Aorta (tissue), 5 donors: ENCODE results near the gene GABPA. TPM values are rescaled to one million over a fixed set of nuclear protein-coding genes. Genes with fewer than 3 reads are reported as not detected.
"Not testable (repeated sequence)": the region's sequence is repeated elsewhere in the genome, so short reads cannot be mapped to it uniquely, and the experiment has no call there.

ENCODE experiments used
- ATAC-seq: fragments of 200-7000 bp; cut with Tn5 transposase; one replicate; pipeline ENCODE4 v1.9.1; 2022; ENCODE audit warnings: moderate library complexity; ENCODE audit not compliant: low FRiP score
- DNase-seq, 2 donors: peaks; one replicate each; pipeline ENCODE4 v3.0.0-alpha.2; 2020
- H3K27ac ChIP-seq, 2 donors: one replicate each; pipeline ENCODE4 v1.5.1; 2013; ENCODE audit warnings: low read length in 2 of 2, mild to moderate bottlenecking in 2 of 2, moderate library complexity in 2 of 2, control low read depth in 1 of 2, inconsistent platforms in 1 of 2, low read depth in 1 of 2
- H3K27me3 ChIP-seq, 2 donors: one replicate each; pipeline ENCODE4 v1.6.1; 2013; ENCODE audit warnings: control low read depth in 1 of 2, low read length in 1 of 2, mild to moderate bottlenecking in 1 of 2, moderate library complexity in 1 of 2; ENCODE audit not compliant: insufficient read depth in 2 of 2, control insufficient read depth in 1 of 2
- H3K36me3 ChIP-seq, 2 donors: one replicate each; pipeline ENCODE4 v1.6.1; 2013; ENCODE audit warnings: control low read depth in 1 of 2, low read length in 1 of 2, mild to moderate bottlenecking in 1 of 2; ENCODE audit not compliant: insufficient read depth in 2 of 2, control insufficient read depth in 1 of 2
- H3K4me1 ChIP-seq, 2 donors: one replicate each; pipeline ENCODE4 v1.6.1; 2013; ENCODE audit warnings: low read length in 2 of 2, control low read depth in 1 of 2, mild to moderate bottlenecking in 1 of 2, moderate library complexity in 1 of 2; ENCODE audit not compliant: insufficient read depth in 2 of 2, control insufficient read depth in 1 of 2
- H3K4me3 ChIP-seq, 2 donors: one replicate each; pipeline ENCODE4 v1.5.1; 2013; ENCODE audit warnings: low read length in 2 of 2, control low read depth in 1 of 2, mild to moderate bottlenecking in 1 of 2
- H3K9me3 ChIP-seq: one replicate; pipeline ENCODE4 v1.6.1; 2013; ENCODE audit warnings: mild to moderate bottlenecking, low read length; ENCODE audit not compliant: control insufficient read depth
- WGBS, 2 donors: extraction: QIAGEN DNeasy Blood & Tissue Kit; methylation state at CpG; one replicate each; pipeline ENCODE4 v1.1.7; 2013; 5-methylcytosine and 5-hydroxymethylcytosine counted together
- intact Hi-C, 2 donors: fragments of 100-400 bp; cut with DNase I; formaldehyde crosslinking; loops; one replicate each; pipeline versions ENCODE4 v1.14.2 to v1.15.0; 2022
- polyA plus RNA-seq, 2 donors: library from polyadenylated mRNA; stranded (reverse); fragments of 200-250 nt; gene quantifications; one replicate each; pipeline ENCODE4 v1.2.3, GENCODE V29; 2013
- total RNA-seq, 2 donors: library from RNA; stranded (reverse); fragmentation: NEBNext Ultra II Directional; extraction: Animal tissue kit (Norgen Biotek cat#: 25700); gene quantifications; one replicate each; pipeline ENCODE4 v1.2.1, GENCODE V29; 2021
- donor health status: healthy with polysubstance abuse.
- donor health status: Bipolar disorder and iron deficiency.
- donor health status: DM: no; HTN: no; CAD: no.
- donor health status: DM: no; HTN: no; CAD: no.
- donor health status: DM: yes; HTN: yes; CAD: no.

Gene GABPA
- total and polyA plus RNA-seq, 4 donors: 12.1 to 32.8 (median 17.8) TPM

- H3K9me3 ChIP-seq, H3K4me3 ChIP-seq, H3K4me1 ChIP-seq, DNase-seq, H3K27me3 ChIP-seq, H3K36me3 ChIP-seq, ATAC-seq, H3K27ac ChIP-seq, intact Hi-C loops: not testable (repeated sequence)
- 86 to 92% methylated on average over 48 to 52 of the region's 52 CpGs for WGBS, 2 donors
Observed at GRCh38 chr21:25778126-25778875, 43.5 kb downstream of the GABPA start.

GRCh38 chr21:25788677-25789076 lies 53.9 kb downstream of the GABPA start:
- intact Hi-C loops: no loop called here
- H3K4me3 ChIP-seq: no peak overlapping the region
- H3K27me3 ChIP-seq: no peaks in the 10 kb centered on the region
- H3K4me1 ChIP-seq: no peaks in the 10 kb centered on the region
- no peaks in the 10 kb centered on the region for H3K9me3 ChIP-seq
- WGBS, 2 donors: 49 to 64% methylated on average over 6 of the region's 6 CpGs
- no peaks in the 10 kb centered on the region for H3K36me3 ChIP-seq
- DNase-seq (no peak), ATAC-seq (no peak)
- H3K27ac ChIP-seq: no peak overlapping the region

- Histone ChIP-seq H3K27me3 (no peaks in the 10 kb centered on the region), H3K27ac (no peak overlapping the region), H3K4me1 (no peaks in the 10 kb centered on the region), H3K36me3 (no peaks in the 10 kb centered on the region), H3K4me3 (peak overlapping the region; percentile 26 to 69), H3K9me3 (no peaks in the 10 kb centered on the region)
- 2 to 3% methylated on average over 7 of the region's 7 CpGs for WGBS, 2 donors
- intact Hi-C loops: no loop called here
- ATAC-seq: peak; percentile 48
- DNase-seq: no peak
Observed at GRCh38 chr21:25790122-25790877, 55.5 kb downstream of the GABPA start.

GRCh38 chr21:25790878-25791204 lies 56.1 kb downstream of the GABPA start:
- ATAC-seq: no peak
- no peak overlapping the region for H3K27ac ChIP-seq
- DNase-seq: no peak
- intact Hi-C loops: no loop called here
- no peaks in the 10 kb centered on the region for H3K36me3 ChIP-seq
- peak overlapping the region; percentile 26 to 41 for H3K4me3 ChIP-seq
- H3K27me3 ChIP-seq: no peaks in the 10 kb centered on the region
- no peaks in the 10 kb centered on the region for H3K9me3 ChIP-seq
- H3K4me1 ChIP-seq: no peaks in the 10 kb centered on the region

- Histone ChIP-seq H3K4me1 (no peaks in the 10 kb centered on the region), H3K4me3 (no peak overlapping the region), H3K36me3 (no peaks in the 10 kb centered on the region), H3K27me3 (no peaks in the 10 kb centered on the region), H3K9me3 (no peaks in the 10 kb centered on the region), H3K27ac (no peak overlapping the region)
- WGBS, 2 donors: 83 to 91% methylated on average over 1 of the region's 1 CpG
- ATAC-seq (no peak), DNase-seq (no peak)
- intact Hi-C loops: no loop called here
Observed at GRCh38 chr21:25791319-25791718, 56.5 kb downstream of the GABPA start.

- 32 to 36% methylated on average over 20 of the region's 20 CpGs for WGBS, 2 donors
- peak; percentile 91 for ATAC-seq
Observed at GRCh38 chr21:25801217-25802014, 66.6 kb downstream of the GABPA start.

GRCh38 chr21:25806060-25806459 lies 71.3 kb downstream of the GABPA start:
- Histone ChIP-seq H3K4me3 (no peak overlapping the region), H3K9me3 (no peaks in the 10 kb centered on the region), H3K27ac (no peak overlapping the region), H3K27me3 (no peaks in the 10 kb centered on the region), H3K4me1 (no peaks in the 10 kb centered on the region), H3K36me3 (no peaks in the 10 kb centered on the region)
- ATAC-seq (no peak), DNase-seq (no peak)
- 83 to 85% methylated on average over 4 of the region's 4 CpGs for WGBS, 2 donors
- intact Hi-C loops: no loop called here

More at GRCh38 chr21:25801217-25802014, 66.6 kb downstream of the GABPA start:
- intact Hi-C loops: no loop called here
- H3K27me3 ChIP-seq: no peaks in the 10 kb centered on the region
- no peak overlapping the region for H3K4me3 ChIP-seq
- peak; percentile 86 to 91 for DNase-seq
- no peaks in the 10 kb centered on the region for H3K36me3 ChIP-seq
- no peaks in the 10 kb centered on the region for H3K4me1 ChIP-seq
- no peak overlapping the region for H3K27ac ChIP-seq
- no peaks in the 10 kb centered on the region for H3K9me3 ChIP-seq

- no peak for DNase-seq
- no peaks in the 10 kb centered on the region for H3K9me3 ChIP-seq
- no peak for ATAC-seq
- no peak overlapping the region for H3K4me3 ChIP-seq
- intact Hi-C loops: no loop called here
- H3K4me1 ChIP-seq: no peaks in the 10 kb centered on the region
- no peaks in the 10 kb centered on the region for H3K36me3 ChIP-seq
- no peak overlapping the region for H3K27ac ChIP-seq
- 74 to 80% methylated on average over 6 of the region's 6 CpGs for WGBS, 2 donors
- no peaks in the 10 kb centered on the region for H3K27me3 ChIP-seq
Observed at GRCh38 chr21:25807191-25807590, 72.4 kb downstream of the GABPA start.
